Ovary (tissue), 9 donors: ENCODE measurements around the gene LGALSL. TPM values are rescaled to one million over a fixed set of nuclear protein-coding genes. Genes with fewer than 3 reads are reported as not detected.

Experiments used
- DNase-seq, 5 donors: peaks; one replicate each; pipeline ENCODE4 v3.0.0-alpha.2; 2019 to 2020
- H3K27ac ChIP-seq, 2 donors: fragments of 200-600 bp; one replicate each; pipeline versions ENCODE4 v1.5.1 to v1.8.0; 2019 to 2022
- H3K27me3 ChIP-seq: fragments of 200-600 bp; one replicate; pipeline ENCODE4 v1.8.0; 2022
- H3K36me3 ChIP-seq: fragments of 200-600 bp; sonication (generic); one replicate; pipeline ENCODE4 v1.5.1; 2019
- H3K4me1 ChIP-seq: one replicate; pipeline ENCODE4 v1.8.1; 2013; ENCODE audit warnings: mild to moderate bottlenecking, moderate library complexity; ENCODE audit not compliant: insufficient read depth
- H3K4me3 ChIP-seq: fragments of 200-600 bp; sonication (generic); one replicate; pipeline ENCODE4 v1.5.1; 2017
- H3K9me3 ChIP-seq, 2 donors: fragments of 200-600 bp in 1 of 2; sonication (generic) in 1 of 2; one replicate each; pipeline versions ENCODE4 v1.5.1 to v1.8.1; 2013 to 2019; ENCODE audit warnings: mild to moderate bottlenecking in 1 of 2, moderate library complexity in 1 of 2
- EP300 ChIP-seq: sonication (generic); formaldehyde crosslinking; IDR thresholded peaks from one replicate; pipeline ENCODE4 v1.6.1; 2017; ENCODE audit warnings: antibody characterized with exemption
- POLR2A ChIP-seq: fragments of 450-650 bp; IDR thresholded peaks from one replicate; pipeline ENCODE4 v1.6.1; 2017; ENCODE audit warnings: antibody characterized with exemption, mild to moderate bottlenecking, moderate library complexity
- WGBS, 3 donors: extraction: QIAGEN DNeasy Blood & Tissue Kit in 1 of 3; methylation state at CpG; one replicate each; pipeline versions ENCODE4 v1.1.5 to v1.1.7; 2013 to 2017; 5-methylcytosine and 5-hydroxymethylcytosine counted together
- intact Hi-C, 4 donors: fragments of 100-400 bp; cut with DNase I; formaldehyde crosslinking; loops; one replicate each; pipeline versions ENCODE4 v1.11.0 to v1.15.1; 2022 to 2023
- polyA plus RNA-seq, 2 donors: library from polyadenylated mRNA; stranded (reverse); fragments of 200-250 nt in 1 of 2; fragments of 350-450 nt in 1 of 2; fragmentation: Illumina TruSeq in 1 of 2; extraction: RNeasy Lipid Tissue Mini Kit (QIAGEN cat#74804) in 1 of 2; gene quantifications; one replicate each; pipeline ENCODE4 v1.2.3, GENCODE V29; 2013 to 2014
- total RNA-seq, 7 donors: library from RNA; depleted of rRNA in 2 of 7; stranded (reverse); fragments of >200 nt in 2 of 7; fragmentation: NEBNext Ultra II Directional in 3 of 7; extraction: Animal tissue kit (Norgen Biotek cat#: 25700) in 3 of 7; gene quantifications; one replicate each; pipeline versions ENCODE4 v1.1.0 to v1.2.4, GENCODE V29; 2016 to 2023
- TF ChIP-seq, protein P1 (sequence below), 3 donors: fragments of 450-650 bp in 2 of 3; fragments of 200-600 bp in 1 of 3; IDR thresholded peaks; one replicate each; pipeline versions ENCODE4 v1.5.1 to v1.8.0; 2016 to 2022; ENCODE audit warnings: antibody characterized with exemption in 3 of 3, mild to moderate bottlenecking in 1 of 3
- donor health status: DM: no; HTN: no; CAD: no; lungs with moderate emphysema.
- donor health status: DM: no; HTN: no; CAD: no.
- donor health status: Bipolar disorder and iron deficiency.
- donor health status: DM: yes; HTN: yes; CAD: no.
- donor health status: DM: no; HTN: no; CAD: no.
- donor health status: DM: yes; HTN: yes; CAD: no.

Gene LGALSL
- total and polyA plus RNA-seq, 9 donors: 6.8 to 22.0 (median 15.5) TPM

- TF ChIP-seq POLR2A (no peak), EP300 (no peak)
- TF ChIP-seq, protein P1, sequence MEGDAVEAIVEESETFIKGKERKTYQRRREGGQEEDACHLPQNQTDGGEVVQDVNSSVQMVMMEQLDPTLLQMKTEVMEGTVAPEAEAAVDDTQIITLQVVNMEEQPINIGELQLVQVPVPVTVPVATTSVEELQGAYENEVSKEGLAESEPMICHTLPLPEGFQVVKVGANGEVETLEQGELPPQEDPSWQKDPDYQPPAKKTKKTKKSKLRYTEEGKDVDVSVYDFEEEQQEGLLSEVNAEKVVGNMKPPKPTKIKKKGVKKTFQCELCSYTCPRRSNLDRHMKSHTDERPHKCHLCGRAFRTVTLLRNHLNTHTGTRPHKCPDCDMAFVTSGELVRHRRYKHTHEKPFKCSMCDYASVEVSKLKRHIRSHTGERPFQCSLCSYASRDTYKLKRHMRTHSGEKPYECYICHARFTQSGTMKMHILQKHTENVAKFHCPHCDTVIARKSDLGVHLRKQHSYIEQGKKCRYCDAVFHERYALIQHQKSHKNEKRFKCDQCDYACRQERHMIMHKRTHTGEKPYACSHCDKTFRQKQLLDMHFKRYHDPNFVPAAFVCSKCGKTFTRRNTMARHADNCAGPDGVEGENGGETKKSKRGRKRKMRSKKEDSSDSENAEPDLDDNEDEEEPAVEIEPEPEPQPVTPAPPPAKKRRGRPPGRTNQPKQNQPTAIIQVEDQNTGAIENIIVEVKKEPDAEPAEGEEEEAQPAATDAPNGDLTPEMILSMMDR (IDR thresholded peaks at IDR 0.05): no peak
- intact Hi-C loops: no loop called here
- H3K9me3 ChIP-seq: no peaks in the 10 kb centered on the region
- DNase-seq: no peak
- no peaks in the 10 kb centered on the region for H3K36me3 ChIP-seq
- no peak overlapping the region for H3K4me3 ChIP-seq
- no peak overlapping the region for H3K27ac ChIP-seq
- 13 to 46% (median 18%) methylated on average over 4 of the region's 4 CpGs for WGBS, 3 donors
- no peaks in the 10 kb centered on the region for H3K27me3 ChIP-seq
- peaks cover 3% of the 10 kb centered on the region for H3K4me1 ChIP-seq
Measured at GRCh38 chr2:64477979-64478378, 24.0 kb downstream of the LGALSL start.

- 98 to 99% (median 98%) methylated on average over 3 of the region's 3 CpGs for WGBS, 3 donors
- no peaks in the 10 kb centered on the region for H3K27me3 ChIP-seq
- H3K9me3 ChIP-seq: no peaks in the 10 kb centered on the region
- TF ChIP-seq EP300 (no peak), POLR2A (no peak)
- TF ChIP-seq, protein P1 (IDR thresholded peaks at IDR 0.05): no peak
- peaks cover 3% of the 10 kb centered on the region for H3K4me1 ChIP-seq
- no peaks in the 10 kb centered on the region for H3K36me3 ChIP-seq
- no peak overlapping the region for H3K4me3 ChIP-seq
- DNase-seq: no peak
- intact Hi-C loops: no loop called here
- H3K27ac ChIP-seq: no peak overlapping the region
Measured at GRCh38 chr2:64478502-64479230, 24.7 kb downstream of the LGALSL start.

DNA sequence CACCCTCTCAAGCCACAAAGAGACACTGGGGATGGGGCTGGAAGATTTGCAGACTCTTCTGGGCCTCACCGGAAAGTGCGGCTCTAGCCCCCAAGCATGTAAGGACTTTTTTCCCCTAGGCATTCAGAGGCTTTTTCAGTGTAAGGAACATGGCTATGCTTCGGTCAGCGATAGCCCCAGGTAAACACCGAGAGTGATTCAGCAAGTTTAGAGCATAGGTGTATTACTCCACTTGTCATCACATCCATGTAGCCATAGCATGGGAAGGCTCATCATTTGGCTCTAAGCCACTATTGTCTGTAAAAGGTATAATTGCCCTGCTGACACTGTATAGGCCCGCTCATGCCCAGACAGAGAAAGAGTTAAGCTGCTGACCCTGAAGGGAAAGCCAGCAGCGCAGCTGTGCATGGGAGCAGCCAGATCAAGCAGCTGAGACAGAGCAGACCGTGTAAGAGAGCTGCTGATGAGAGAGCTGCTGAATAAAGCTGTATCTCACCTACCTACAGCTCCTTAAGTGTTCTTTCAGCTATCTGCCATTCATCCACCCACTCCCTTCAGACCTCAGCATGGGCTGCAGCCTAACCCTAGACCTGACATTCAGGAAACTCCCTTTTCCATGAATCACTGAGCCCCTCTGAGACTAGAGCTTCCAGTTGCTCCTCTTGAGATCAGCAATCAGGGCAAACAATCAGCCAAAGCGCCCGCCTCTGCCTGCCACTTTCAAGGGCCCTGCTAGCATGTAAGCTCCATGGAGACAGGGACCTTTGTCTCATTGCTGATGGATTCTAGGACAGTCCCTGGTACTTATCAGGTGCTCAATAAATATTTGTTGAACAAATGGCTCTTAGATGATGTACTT lies 25.5 kb downstream of the LGALSL start:
- H3K4me1 ChIP-seq: peaks cover 3% of the 10 kb centered on the region
- WGBS, 3 donors: 84 to 88% (median 86%) methylated on average over 10 of the region's 10 CpGs
- H3K36me3 ChIP-seq: no peaks in the 10 kb centered on the region
- TF ChIP-seq EP300: no peak
- no peak for TF ChIP-seq POLR2A
- TF ChIP-seq, protein P1 (IDR thresholded peaks at IDR 0.05): no peak
- H3K27ac ChIP-seq: no peak overlapping the region
- no peaks in the 10 kb centered on the region for H3K9me3 ChIP-seq
- intact Hi-C loops: loop anchor here in 2 of 4 donors (5.0 to 10.0 kb wide), 3 partner anchors 145 to 425 kb away; no protein-coding TSS in a partner anchor
- no peak for DNase-seq
- H3K4me3 ChIP-seq: no peak overlapping the region
- H3K27me3 ChIP-seq: no peaks in the 10 kb centered on the region

DNA sequence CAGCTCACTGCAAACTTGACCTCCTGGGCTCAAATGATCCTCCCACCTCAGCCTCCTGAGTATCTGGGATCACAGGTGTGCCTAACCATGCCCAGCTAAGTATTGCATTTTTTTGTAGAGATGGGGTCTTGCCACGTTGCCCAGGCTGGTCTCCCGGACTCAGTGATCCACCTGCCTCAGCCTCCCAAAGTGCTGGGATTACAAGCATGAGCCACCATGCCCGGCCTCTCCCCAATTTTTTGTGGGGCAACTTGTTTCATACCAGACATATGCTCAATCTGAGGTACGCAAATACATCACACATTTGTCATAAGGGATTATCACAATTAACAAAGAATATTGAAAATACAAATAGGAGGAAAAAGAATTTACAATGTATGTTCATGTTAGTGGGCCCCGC lies 27.7 kb downstream of the LGALSL start:
- Histone ChIP-seq H3K4me3 (no peak overlapping the region), H3K27ac (no peak overlapping the region), H3K27me3 (no peaks in the 10 kb centered on the region), H3K36me3 (no peaks in the 10 kb centered on the region), H3K9me3 (no peaks in the 10 kb centered on the region), H3K4me1 (peaks cover 3% of the 10 kb centered on the region)
- TF ChIP-seq POLR2A: no peak
- TF ChIP-seq, protein P1 (IDR thresholded peaks at IDR 0.05): no peak
- no peak for TF ChIP-seq EP300
- DNase-seq: no peak
- intact Hi-C loops: loop anchor here in 2 of 4 donors (5.0 to 10.0 kb wide), 3 partner anchors 147 to 427 kb away; no protein-coding TSS in a partner anchor
- WGBS, 3 donors: 90 to 97% (median 91%) methylated on average over 5 of the region's 5 CpGs
